Posterior vena cava (tissue), 2 donors: ENCODE measurements around the gene SIGLEC14. TPM values are rescaled to one million over a fixed set of nuclear protein-coding genes. Genes with fewer than 3 reads are reported as not detected.
A peak's percentile ranks its signal among the peaks of the same experiment; 100 is the strongest.
"Not testable (repeated sequence)": the region's sequence is repeated elsewhere in the genome, so short reads cannot be mapped to it uniquely, and the experiment has no call there.

Experiments used
- DNase-seq: peaks from one replicate; pipeline ENCODE4 v3.0.0-alpha.2; 2020; ENCODE audit warnings: low spot score
- intact Hi-C, 2 donors: fragments of 100-400 bp; cut with DNase I; formaldehyde crosslinking; loops; one replicate each; pipeline versions ENCODE4 v1.14.1 to v1.14.2; 2022 to 2023
- total RNA-seq, 2 donors: library from RNA; stranded (reverse); fragmentation: NEBNext Ultra II Directional; extraction: Animal tissue kit (Norgen Biotek cat#: 25700); gene quantifications; one replicate each; pipeline ENCODE4 v1.2.1, GENCODE V29; 2021
- donor health status: DM: yes; HTN: yes; CAD: no.
- donor health status: DM: yes; HTN: yes; CAD: no.

Gene SIGLEC14
- total RNA-seq, 2 donors from 2014 or later = 4.8 to 10.3 TPM

DNA sequence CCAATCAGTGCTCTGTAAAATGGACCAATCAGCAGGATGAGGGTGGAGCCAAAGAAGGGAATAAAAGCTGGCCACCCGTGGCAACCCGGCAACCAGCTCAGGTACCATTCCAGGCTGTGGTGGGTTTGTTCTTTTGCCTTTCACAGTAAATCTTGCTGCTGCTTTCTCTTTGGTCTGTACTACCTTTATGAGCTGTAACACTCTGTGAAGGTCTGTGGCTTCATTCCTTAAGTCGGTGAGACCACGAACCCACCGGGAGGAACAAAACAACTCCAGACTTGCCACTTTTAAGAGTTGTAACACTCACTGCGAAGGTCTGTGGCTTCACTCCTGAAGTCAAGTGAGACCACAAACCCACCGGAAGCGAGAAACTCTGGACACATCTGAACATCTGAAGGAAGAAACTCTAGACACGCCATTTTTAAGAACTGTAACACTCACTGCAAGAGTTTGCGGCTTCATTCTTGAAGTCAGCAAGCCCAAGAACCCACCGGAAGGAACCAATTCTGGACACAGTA is 30.0 kb upstream of the SIGLEC14 start:
- intact Hi-C loops = no loop called here
- DNase-seq = no peak

GRCh38 chr19:51675911-51676565 is 29.4 kb upstream of the SIGLEC14 start:
- DNase-seq, intact Hi-C loops: not testable (repeated sequence)

GRCh38 chr19:51668216-51668615 is 21.6 kb upstream of the SIGLEC14 start:
- intact Hi-C loops = no loop called here
- no peak for DNase-seq

- intact Hi-C loops = no loop called here
- no peak for DNase-seq
Observed at GRCh38 chr19:51664997-51665396, 18.4 kb upstream of the SIGLEC14 start.

DNA sequence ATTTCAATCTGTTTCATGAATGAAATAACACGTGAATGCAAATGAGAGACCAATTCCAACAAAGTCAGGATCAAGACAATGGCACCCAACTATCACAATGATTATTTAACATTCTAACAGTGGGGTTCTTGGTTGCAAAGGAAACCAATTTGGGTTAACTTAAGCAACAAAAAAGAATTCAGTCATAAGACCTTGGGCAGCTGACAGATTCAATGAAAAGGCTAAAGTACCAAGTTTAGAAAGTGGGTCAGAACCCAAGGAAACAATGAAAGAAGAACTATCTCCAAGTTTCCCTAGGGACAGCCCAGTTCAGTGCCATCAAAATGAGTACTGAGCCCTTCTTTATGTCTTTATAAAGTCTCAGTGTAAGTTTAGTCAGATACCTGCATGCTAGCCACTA is 17.5 kb upstream of the SIGLEC14 start:
- intact Hi-C loops = no loop called here
- no peak for DNase-seq

DNA sequence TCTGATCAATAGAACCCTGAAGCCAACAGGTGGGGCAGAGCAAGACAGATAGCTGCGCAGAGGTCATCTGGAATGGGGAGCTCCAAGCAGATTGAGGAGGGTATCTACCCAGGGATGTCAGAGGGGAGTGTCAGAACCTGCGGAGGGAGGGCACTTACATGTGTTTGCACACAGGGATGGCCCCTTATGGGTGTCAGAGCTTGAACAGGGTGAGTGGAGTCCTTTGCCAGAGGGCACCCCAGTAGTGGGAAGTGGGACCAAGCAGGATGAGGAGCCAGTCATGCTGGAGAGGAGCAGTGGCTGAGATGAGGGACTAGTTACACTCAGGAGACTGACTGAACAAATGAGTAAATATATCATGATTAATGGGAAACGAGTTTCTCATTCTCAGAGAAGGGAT is 17.0 kb upstream of the SIGLEC14 start:
- DNase-seq = no peak
- intact Hi-C loops = no loop called here

DNA sequence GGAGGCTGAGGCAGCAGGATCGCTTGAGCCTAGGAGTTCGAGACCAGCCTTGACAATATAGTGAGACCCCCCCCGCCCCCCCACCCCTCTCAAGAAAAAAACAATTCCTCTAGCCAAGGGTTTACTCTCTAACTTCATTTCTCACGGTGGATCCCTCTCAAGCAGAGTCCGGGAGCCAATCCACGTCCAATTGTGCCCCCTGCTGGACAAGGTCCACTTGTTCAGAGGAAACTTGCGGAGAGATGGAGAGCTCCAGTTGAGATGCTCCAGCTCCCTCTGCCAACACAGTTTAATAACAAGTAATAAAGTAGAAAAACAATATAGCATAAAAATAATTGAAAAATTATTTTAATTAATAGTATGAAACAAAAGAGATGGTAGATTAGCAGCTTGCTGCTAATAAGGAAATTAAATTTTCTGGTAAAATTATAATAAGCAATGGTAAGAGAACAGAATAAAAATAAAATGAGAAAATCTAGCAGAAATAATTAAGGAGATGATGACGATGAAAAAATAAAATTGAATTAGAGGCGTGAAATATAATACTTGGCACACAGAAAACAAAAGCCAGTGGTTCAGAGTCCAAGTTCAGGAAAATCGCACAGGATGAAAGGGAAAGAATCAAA is 14.5 kb upstream of the SIGLEC14 start:
- intact Hi-C loops = no loop called here
- peak; percentile 87 for DNase-seq

GRCh38 chr19:51654783-51655182 is 8.2 kb upstream of the SIGLEC14 start:
- no peak for DNase-seq
- intact Hi-C loops = loop anchor here (2.0 to 10.0 kb wide), 3 partner anchors 42 to 190 kb away; no protein-coding TSS in a partner anchor

DNA sequence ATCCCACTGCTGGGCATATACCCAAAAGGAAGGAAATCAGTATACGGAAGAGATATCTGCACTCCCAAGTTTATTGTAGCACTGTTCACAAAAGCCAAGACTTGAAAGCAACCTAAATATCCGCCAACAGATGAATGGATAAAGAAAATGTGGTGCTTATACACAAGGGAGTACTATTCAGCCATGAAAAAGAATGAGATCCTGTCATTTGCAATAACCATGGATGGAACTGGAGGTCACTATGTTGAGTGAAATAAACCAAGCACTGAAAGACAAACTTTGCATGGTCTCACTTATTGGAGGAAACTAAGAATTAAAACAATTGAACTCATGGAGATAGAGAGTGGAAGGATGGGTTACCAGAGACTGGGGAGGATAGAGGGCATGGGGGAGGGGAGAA is 6.5 kb upstream of the SIGLEC14 start:
- intact Hi-C loops = loop anchor here in 1 of 2 donors (10.0 kb wide), 1 partner anchor 188 kb away; no protein-coding TSS in a partner anchor

GRCh38 chr19:51652266-51652665 is 5.6 kb upstream of the SIGLEC14 start:
- intact Hi-C loops = loop anchor here in 1 of 2 donors (10.0 kb wide), 1 partner anchor 187 kb away; no protein-coding TSS in a partner anchor
- no peak for DNase-seq

More for the DNA sequence above, 6.5 kb upstream of the SIGLEC14 start:
- DNase-seq = no peak

GRCh38 chr19:51651216-51651846 is 4.7 kb upstream of the SIGLEC14 start:
- intact Hi-C loops = loop anchor here in 1 of 2 donors (10.0 kb wide), 1 partner anchor 187 kb away; no protein-coding TSS in a partner anchor
- DNase-seq = no peak

- DNase-seq = no peak
- intact Hi-C loops = no loop called here
Observed at GRCh38 chr19:51647318-51647717, 693 bp upstream of the SIGLEC14 start.

GRCh38 chr19:51644636-51645271 is 1.9 kb downstream of the SIGLEC14 start:
- no peak for DNase-seq
- intact Hi-C loops = no loop called here

- intact Hi-C loops = no loop called here
- DNase-seq = no peak
Observed at GRCh38 chr19:51641648-51642047, 5.0 kb downstream of the SIGLEC14 start.

- intact Hi-C loops = no loop called here
Observed at GRCh38 chr19:51640386-51640785, 6.2 kb downstream of the SIGLEC14 start.

GRCh38 chr19:51639916-51640315 is 6.7 kb downstream of the SIGLEC14 start:
- intact Hi-C loops = no loop called here
- no peak for DNase-seq

More at GRCh38 chr19:51640386-51640785, 6.2 kb downstream of the SIGLEC14 start:
- no peak for DNase-seq

- intact Hi-C loops = no loop called here
- no peak for DNase-seq
Observed at GRCh38 chr19:51637362-51637978, 9.2 kb downstream of the SIGLEC14 start.

GRCh38 chr19:51632126-51632525 is 14.5 kb downstream of the SIGLEC14 start:
- no peak for DNase-seq
- intact Hi-C loops = no loop called here

GRCh38 chr19:51630315-51630714 is 16.3 kb downstream of the SIGLEC14 start, which contains the start of gene SIGLEC5:
SIGLEC5 (minus strand) TSS chr19:51630401; CDS start chr19:51630335, 66 bp downstream.
- DNase-seq, intact Hi-C loops: not testable (repeated sequence)
